Fibroblast of mammary gland (primary cell): ENCODE measurements around the gene PSIP1.

Experiments used
- DNase-seq: peaks from one replicate; pipeline ENCODE4 v3.0.0-alpha.2; 2010; ENCODE audit warnings: low read depth
- H3K4me3 ChIP-seq: 2 replicates; pipeline ENCODE4 v1.5.1; 2011; ENCODE audit warnings: low read depth, mild to moderate bottlenecking, low read length, moderate library complexity; ENCODE audit not compliant: control insufficient read depth
- CTCF ChIP-seq: conservative IDR thresholded peaks from 2 replicates; pipeline ENCODE4 v1.5.1; 2011; ENCODE audit warnings: low read depth, low read length, inconsistent platforms; ENCODE audit not compliant: control insufficient read depth, insufficient read depth

Gene PSIP1

DNA sequence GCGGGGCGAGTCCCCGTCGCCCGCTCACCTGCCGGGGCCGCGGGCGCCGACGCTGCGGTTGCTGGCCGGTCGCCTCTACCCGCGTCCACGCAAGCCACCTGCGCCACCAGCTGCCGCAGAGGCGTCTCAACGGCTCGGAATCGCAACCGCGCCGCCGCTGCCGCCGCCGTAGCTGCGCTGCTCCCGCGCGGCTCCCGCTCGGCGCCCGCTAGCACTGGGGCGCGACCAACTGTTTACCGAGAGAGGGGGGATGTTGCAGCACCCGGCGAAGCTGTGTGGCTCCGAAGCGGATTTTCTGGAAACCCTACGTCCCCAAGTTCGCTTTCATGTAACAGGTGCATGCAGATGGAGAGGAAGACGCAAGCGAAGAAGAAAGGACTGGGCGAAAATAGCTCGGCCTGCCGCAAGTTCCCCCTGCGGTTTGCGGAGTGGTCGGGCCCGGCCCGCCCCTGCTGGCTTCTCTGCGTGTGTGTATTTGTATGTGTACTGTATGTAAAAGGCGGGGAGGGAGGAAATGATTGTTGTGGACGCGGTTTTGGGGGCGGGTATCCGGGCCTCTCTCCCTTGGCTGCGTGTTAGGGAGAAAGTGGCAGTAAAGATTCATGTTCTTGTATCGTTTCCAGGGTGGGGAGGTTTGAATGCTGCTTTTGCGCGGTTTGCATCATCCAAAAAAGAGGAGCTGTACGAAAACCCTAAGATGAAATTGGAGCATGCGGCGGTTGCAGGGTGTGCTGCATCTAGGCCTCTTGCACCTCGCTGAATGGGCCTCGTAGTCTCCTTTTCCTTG lies at the start of gene PSIP1:
Gene PSIP1, minus strand, starts transcription at position 182 of the 787 bp plus-strand sequence. CDS start 782 bp downstream, outside the sequence.
- TF ChIP-seq CTCF: no peak
- peak; percentile 75 for DNase-seq
- H3K4me3 ChIP-seq: peak within 1 kb of the TSS; percentile 85

DNA sequence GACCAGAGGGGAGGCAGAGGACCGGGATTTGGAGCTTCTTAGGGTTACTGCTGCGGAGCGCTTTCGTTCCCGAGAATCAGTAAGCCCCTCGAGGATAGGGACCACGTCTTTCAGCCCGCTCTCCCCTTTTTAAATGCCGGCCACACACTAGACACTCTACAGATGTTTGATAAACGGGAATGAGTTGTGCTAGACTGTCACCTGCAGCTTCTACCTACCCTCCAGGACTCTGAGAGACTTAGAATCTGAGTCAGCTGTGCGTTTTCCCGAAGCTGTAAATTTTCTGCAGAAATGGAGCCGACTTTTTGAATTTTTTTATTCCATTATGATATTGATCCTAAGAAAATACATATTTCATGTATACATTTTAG lies 42.7 kb upstream of the PSIP1 start:
- DNase-seq: no peak
- peak overlapping the region; percentile 59 for H3K4me3 ChIP-seq
- no peak for TF ChIP-seq CTCF

DNA sequence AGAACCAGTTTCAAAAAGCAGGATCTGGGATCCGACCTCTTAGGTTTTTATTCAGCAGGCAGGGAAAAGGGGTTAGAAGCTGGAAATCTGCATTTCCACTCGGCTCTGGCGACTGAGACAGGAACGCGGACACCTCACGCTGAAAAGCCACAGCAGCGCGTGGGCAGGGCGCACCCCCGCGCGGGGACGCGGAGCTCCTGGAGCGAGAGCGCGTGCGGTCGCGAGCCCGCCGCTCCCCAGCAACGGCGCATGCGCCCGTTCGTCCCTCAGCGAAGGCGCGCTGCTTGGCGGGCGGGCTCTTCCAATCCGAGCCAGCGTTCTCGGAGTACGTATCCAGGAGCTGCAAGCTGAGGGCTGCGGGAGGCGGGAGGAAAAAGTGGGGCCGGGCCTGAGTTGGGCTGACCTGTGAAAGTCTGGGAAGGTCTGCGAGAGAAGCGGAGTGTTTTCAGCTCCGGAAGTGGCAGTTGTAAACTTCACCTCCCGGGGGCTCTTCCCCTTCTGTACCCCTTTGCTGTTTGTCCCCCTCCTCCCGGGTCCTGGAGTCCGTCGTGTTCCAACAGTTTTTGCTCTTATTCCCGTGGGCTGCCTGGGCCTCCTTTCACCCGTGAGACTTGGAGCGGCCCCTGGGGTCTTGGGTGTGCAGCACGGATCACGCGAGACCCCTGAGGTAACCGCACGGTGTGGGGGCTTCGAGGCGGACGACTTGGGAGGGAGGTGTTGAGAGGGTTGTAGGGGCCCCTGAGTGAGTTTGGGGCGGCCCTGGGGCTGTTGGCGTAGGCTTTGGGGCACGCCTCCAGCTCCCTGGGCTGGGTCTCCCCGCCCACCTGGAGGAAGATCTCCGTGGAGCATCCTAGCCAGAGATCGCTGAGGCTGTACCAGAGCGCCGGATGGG lies 42.1 kb upstream of the PSIP1 start, which contains the start of gene CCDC171:
Gene CCDC171, plus strand, starts transcription at position 408 of the 892 bp plus-strand sequence. CDS start 11,046 bp downstream, outside the sequence.
- peak; percentile 93 for DNase-seq
- H3K4me3 ChIP-seq: peak within 1 kb of the TSS; percentile 59
- TF ChIP-seq CTCF: no peak

DNA sequence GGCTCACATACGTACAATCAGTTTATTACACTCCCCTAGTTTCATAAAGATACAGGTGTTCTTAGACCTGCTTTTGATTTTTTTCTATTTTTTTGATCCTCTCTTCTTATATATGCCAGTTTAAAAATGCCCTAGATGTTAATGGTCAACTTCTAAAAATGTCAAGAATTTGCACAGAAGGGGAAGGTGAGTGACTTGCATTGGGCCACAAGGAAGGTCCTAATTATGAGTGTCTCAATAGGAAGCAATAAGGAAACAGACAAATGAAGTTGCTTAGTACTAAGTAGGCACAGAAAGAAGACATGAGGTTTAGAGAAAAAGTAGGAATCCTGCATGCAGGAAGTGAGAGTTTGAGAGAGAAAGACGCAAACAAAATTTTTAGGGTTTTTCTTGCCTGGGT lies 38.8 kb upstream of the PSIP1 start:
- no peak overlapping the region for H3K4me3 ChIP-seq
- TF ChIP-seq CTCF: no peak
- DNase-seq: no peak

GRCh38 chr9:15543047-15543813 lies 32.5 kb upstream of the PSIP1 start:
- peak; percentile 5 for DNase-seq
- no peak overlapping the region for H3K4me3 ChIP-seq
- no peak for TF ChIP-seq CTCF

GRCh38 chr9:15542624-15543023 lies 31.9 kb upstream of the PSIP1 start:
- no peak overlapping the region for H3K4me3 ChIP-seq
- no peak for TF ChIP-seq CTCF
- DNase-seq: no peak
